ENCODE results near the gene LYRM1.

DNA sequence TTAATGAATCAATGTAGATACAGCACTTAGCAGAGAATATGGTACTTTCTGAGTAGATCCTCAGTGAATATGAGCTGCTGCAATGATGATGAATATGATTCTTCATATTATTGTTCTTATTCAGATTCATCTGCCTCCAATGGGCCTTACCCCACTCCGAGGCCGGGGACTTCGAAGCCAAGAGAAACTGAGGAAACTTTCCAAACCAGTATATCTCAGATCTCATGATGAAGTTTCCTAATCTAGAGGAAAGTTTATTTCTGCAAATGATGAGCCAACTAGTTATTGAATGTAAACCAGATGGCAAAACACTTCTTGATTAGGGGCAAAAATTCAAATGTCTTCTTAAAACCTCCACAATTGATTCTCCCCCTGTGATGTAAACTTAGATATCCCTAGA is 23.3 kb downstream of the LYRM1 start:
- TF ChIP-seq, protein P1, sequence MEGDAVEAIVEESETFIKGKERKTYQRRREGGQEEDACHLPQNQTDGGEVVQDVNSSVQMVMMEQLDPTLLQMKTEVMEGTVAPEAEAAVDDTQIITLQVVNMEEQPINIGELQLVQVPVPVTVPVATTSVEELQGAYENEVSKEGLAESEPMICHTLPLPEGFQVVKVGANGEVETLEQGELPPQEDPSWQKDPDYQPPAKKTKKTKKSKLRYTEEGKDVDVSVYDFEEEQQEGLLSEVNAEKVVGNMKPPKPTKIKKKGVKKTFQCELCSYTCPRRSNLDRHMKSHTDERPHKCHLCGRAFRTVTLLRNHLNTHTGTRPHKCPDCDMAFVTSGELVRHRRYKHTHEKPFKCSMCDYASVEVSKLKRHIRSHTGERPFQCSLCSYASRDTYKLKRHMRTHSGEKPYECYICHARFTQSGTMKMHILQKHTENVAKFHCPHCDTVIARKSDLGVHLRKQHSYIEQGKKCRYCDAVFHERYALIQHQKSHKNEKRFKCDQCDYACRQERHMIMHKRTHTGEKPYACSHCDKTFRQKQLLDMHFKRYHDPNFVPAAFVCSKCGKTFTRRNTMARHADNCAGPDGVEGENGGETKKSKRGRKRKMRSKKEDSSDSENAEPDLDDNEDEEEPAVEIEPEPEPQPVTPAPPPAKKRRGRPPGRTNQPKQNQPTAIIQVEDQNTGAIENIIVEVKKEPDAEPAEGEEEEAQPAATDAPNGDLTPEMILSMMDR (IDR thresholded peaks at IDR 0.05): no peak
- TF ChIP-seq POLR2A (IDR thresholded peaks at IDR 0.05) (no peak), POLR2AphosphoS5 (IDR thresholded peaks at IDR 0.05) (no peak)

Data from suprapubic skin (tissue), 4 donors.